Amniotic stem cell (primary cell): Measurements from ENCODE around the gene ZPBP.
"Not testable (repeated sequence)": the region's sequence is repeated elsewhere in the genome, so short reads cannot be mapped to it uniquely, and the experiment has no call there.

Experiments
- DNase-seq: peaks from one replicate; lab custom pipeline; 2025; lab: John Stamatoyannopoulos, UW

ZPBP gene

GRCh38 chr7:50041165-50041564, 51.9 kb downstream of the ZPBP start:
- DNase-seq: not testable (repeated sequence)

- DNase-seq: no peak
These were observed 56.0 kb downstream of the ZPBP start for GRCh38 chr7:50037086-50037485.

- DNase-seq: no peak
These were observed 70.1 kb downstream of the ZPBP start for GRCh38 chr7:50022991-50023390.

- no peak for DNase-seq
These were observed 70.6 kb downstream of the ZPBP start for GRCh38 chr7:50022451-50022850.

GRCh38 chr7:49995681-49996080, 97.4 kb downstream of the ZPBP start:
- DNase-seq: no peak

GRCh38 chr7:49986191-49986590, 106.9 kb downstream of the ZPBP start:
- no peak for DNase-seq

GRCh38 chr7:49980465-49980864, 112.6 kb downstream of the ZPBP start:
- no peak for DNase-seq

- DNase-seq: no peak
These were observed 116.8 kb downstream of the ZPBP start for GRCh38 chr7:49976238-49976637.

- no peak for DNase-seq
These were observed 119.0 kb downstream of the ZPBP start for GRCh38 chr7:49974035-49974434.

GRCh38 chr7:49937608-49938007, 155.4 kb downstream of the ZPBP start:
- no peak for DNase-seq

- no peak for DNase-seq
These were observed 161.4 kb downstream of the ZPBP start for GRCh38 chr7:49931627-49932026.

GRCh38 chr7:49928787-49929186, 164.3 kb downstream of the ZPBP start:
- no peak for DNase-seq

- no peak for DNase-seq
These were observed 165.4 kb downstream of the ZPBP start for GRCh38 chr7:49927631-49928030.

- DNase-seq: no peak
These were observed 166.3 kb downstream of the ZPBP start for GRCh38 chr7:49926720-49927119.

- no peak for DNase-seq
These were observed 181.1 kb downstream of the ZPBP start for GRCh38 chr7:49911909-49912308.

- no peak for DNase-seq
These were observed 198.5 kb downstream of the ZPBP start for GRCh38 chr7:49894543-49894942.

GRCh38 chr7:49893131-49893530, 199.9 kb downstream of the ZPBP start:
- no peak for DNase-seq

GRCh38 chr7:49892481-49892880, 200.6 kb downstream of the ZPBP start:
- no peak for DNase-seq
